ENCODE measurements around the gene CAMTA1.

Gene CAMTA1

GRCh38 chr1:7558481-7558880, 773.2 kb downstream of the CAMTA1 start:
- ATAC-seq = no peak
- no peak for TF ChIP-seq ZNF70 (CRISPR knock-in tag; IDR thresholded peaks at IDR 0.05)
- no peak for TF ChIP-seq POU6F1 (CRISPR knock-in tag; IDR thresholded peaks at IDR 0.05; ENCODE audit: borderline replicate concordance, low read depth)
- no peak for TF ChIP-seq ESRRG (CRISPR knock-in tag; IDR thresholded peaks at IDR 0.05)

- no peak for TF ChIP-seq ESRRG (CRISPR knock-in tag; IDR thresholded peaks at IDR 0.05)
- TF ChIP-seq, protein P1, sequence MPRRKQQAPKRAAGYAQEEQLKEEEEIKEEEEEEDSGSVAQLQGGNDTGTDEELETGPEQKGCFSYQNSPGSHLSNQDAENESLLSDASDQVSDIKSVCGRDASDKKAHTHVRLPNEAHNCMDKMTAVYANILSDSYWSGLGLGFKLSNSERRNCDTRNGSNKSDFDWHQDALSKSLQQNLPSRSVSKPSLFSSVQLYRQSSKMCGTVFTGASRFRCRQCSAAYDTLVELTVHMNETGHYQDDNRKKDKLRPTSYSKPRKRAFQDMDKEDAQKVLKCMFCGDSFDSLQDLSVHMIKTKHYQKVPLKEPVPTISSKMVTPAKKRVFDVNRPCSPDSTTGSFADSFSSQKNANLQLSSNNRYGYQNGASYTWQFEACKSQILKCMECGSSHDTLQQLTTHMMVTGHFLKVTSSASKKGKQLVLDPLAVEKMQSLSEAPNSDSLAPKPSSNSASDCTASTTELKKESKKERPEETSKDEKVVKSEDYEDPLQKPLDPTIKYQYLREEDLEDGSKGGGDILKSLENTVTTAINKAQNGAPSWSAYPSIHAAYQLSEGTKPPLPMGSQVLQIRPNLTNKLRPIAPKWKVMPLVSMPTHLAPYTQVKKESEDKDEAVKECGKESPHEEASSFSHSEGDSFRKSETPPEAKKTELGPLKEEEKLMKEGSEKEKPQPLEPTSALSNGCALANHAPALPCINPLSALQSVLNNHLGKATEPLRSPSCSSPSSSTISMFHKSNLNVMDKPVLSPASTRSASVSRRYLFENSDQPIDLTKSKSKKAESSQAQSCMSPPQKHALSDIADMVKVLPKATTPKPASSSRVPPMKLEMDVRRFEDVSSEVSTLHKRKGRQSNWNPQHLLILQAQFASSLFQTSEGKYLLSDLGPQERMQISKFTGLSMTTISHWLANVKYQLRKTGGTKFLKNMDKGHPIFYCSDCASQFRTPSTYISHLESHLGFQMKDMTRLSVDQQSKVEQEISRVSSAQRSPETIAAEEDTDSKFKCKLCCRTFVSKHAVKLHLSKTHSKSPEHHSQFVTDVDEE (CRISPR knock-in tag; IDR thresholded peaks at IDR 0.05) = no peak
- TF ChIP-seq ZNF70 (CRISPR knock-in tag; IDR thresholded peaks at IDR 0.05) = no peak
- TF ChIP-seq BACH2 (CRISPR knock-in tag; IDR thresholded peaks at IDR 0.05; ENCODE audit: borderline replicate concordance) = no peak
- TF ChIP-seq ISL1 (CRISPR knock-in tag; IDR thresholded peaks at IDR 0.05) = no peak
- TF ChIP-seq CREB5 (CRISPR knock-in tag; IDR thresholded peaks at IDR 0.05; ENCODE audit: low read depth) = no peak
- TF ChIP-seq CSDC2 (CRISPR knock-in tag; IDR thresholded peaks at IDR 0.05) = no peak
- no peak for TF ChIP-seq TOX (CRISPR knock-in tag; IDR thresholded peaks at IDR 0.05; ENCODE audit: borderline replicate concordance)
- TF ChIP-seq SNAI2 (CRISPR knock-in tag; IDR thresholded peaks at IDR 0.05) = no peak
- no peak for TF ChIP-seq PPARA (CRISPR knock-in tag; IDR thresholded peaks at IDR 0.05; ENCODE audit: borderline replicate concordance)
- ATAC-seq = no peak
These were observed 773.9 kb downstream of the CAMTA1 start for GRCh38 chr1:7558921-7559869.

DNA sequence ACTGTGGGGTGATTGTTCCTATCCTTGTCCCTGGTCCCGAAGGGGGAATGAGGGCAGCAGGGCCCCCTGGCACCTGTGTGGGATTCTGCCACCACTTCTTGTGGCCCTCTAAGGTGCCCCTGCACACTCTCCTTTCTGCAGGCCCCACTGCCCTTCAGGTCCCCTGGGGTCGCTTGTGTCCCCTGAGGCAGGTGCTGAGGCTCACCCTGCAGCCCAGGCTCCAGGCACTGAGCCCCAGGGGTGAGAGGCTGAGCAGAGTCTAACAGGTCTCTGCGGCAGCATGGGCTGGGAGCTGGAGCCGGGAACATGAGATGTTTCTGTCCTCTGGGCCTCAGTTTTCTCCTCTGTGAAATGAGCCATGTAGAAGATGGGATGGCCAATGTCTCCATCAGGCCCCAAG, 774.9 kb downstream of the CAMTA1 start:
- ATAC-seq = no peak
- no peak for TF ChIP-seq OSR1 (CRISPR knock-in tag; IDR thresholded peaks at IDR 0.05)
- no peak for TF ChIP-seq ARNTL (CRISPR knock-in tag; IDR thresholded peaks at IDR 0.05; ENCODE audit: borderline replicate concordance, low read depth)
- no peak for TF ChIP-seq BACH2 (CRISPR knock-in tag; IDR thresholded peaks at IDR 0.05; ENCODE audit: borderline replicate concordance)
- no peak for TF ChIP-seq SNAI2 (CRISPR knock-in tag; IDR thresholded peaks at IDR 0.05)
- TF ChIP-seq ZNF565 (CRISPR knock-in tag; conservative IDR thresholded peaks at IDR 0.05; ENCODE audit: low read depth) = no peak
- TF ChIP-seq ZNF70 (CRISPR knock-in tag; IDR thresholded peaks at IDR 0.05) = no peak
- no peak for TF ChIP-seq GLIS3 (CRISPR knock-in tag; IDR thresholded peaks at IDR 0.05)
- TF ChIP-seq RARB (CRISPR knock-in tag; IDR thresholded peaks at IDR 0.05) = no peak
- no peak for TF ChIP-seq CSRNP3 (CRISPR knock-in tag; IDR thresholded peaks at IDR 0.05)
- no peak for TF ChIP-seq CSDC2 (CRISPR knock-in tag; IDR thresholded peaks at IDR 0.05)
- TF ChIP-seq ZC3H10 (CRISPR knock-in tag; IDR thresholded peaks at IDR 0.05) = no peak
- no peak for TF ChIP-seq TCF4 (CRISPR knock-in tag; IDR thresholded peaks at IDR 0.05; ENCODE audit: borderline replicate concordance)
- TF ChIP-seq ZFP3 (CRISPR knock-in tag; IDR thresholded peaks at IDR 0.05) = no peak
- no peak for TF ChIP-seq ZFP30 (CRISPR knock-in tag; IDR thresholded peaks at IDR 0.05)
- no peak for TF ChIP-seq CREB5 (CRISPR knock-in tag; IDR thresholded peaks at IDR 0.05; ENCODE audit: low read depth)
